ENCODE data around the gene LRRC3B.

- TF ChIP-seq POLR2A (IDR thresholded peaks at IDR 0.05) = no peak
- TF ChIP-seq, protein P1, sequence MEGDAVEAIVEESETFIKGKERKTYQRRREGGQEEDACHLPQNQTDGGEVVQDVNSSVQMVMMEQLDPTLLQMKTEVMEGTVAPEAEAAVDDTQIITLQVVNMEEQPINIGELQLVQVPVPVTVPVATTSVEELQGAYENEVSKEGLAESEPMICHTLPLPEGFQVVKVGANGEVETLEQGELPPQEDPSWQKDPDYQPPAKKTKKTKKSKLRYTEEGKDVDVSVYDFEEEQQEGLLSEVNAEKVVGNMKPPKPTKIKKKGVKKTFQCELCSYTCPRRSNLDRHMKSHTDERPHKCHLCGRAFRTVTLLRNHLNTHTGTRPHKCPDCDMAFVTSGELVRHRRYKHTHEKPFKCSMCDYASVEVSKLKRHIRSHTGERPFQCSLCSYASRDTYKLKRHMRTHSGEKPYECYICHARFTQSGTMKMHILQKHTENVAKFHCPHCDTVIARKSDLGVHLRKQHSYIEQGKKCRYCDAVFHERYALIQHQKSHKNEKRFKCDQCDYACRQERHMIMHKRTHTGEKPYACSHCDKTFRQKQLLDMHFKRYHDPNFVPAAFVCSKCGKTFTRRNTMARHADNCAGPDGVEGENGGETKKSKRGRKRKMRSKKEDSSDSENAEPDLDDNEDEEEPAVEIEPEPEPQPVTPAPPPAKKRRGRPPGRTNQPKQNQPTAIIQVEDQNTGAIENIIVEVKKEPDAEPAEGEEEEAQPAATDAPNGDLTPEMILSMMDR (IDR thresholded peaks at IDR 0.05) = no peak
These were observed 6.3 kb downstream of the LRRC3B start for GRCh38 chr3:26628915-26629314.

All from right lobe of liver (tissue), 4 donors.